ENCODE results near the gene SLC12A8. TPM values are rescaled to one million over a fixed set of nuclear protein-coding genes. Genes with fewer than 3 reads are reported as not detected.

SLC12A8 gene
- total RNA-seq, 1 donor from 2014 or later: 2.3 TPM

- peak; percentile 96 for DNase-seq (ENCODE audit: low spot score)
These were observed 156.4 kb downstream of the SLC12A8 start, which contains the start of gene HEG1 for GRCh38 chr3:125055913-125056745. HEG1 (minus strand) TSS chr3:125055997; CDS start chr3:125055890, 107 bp downstream.

DNA sequence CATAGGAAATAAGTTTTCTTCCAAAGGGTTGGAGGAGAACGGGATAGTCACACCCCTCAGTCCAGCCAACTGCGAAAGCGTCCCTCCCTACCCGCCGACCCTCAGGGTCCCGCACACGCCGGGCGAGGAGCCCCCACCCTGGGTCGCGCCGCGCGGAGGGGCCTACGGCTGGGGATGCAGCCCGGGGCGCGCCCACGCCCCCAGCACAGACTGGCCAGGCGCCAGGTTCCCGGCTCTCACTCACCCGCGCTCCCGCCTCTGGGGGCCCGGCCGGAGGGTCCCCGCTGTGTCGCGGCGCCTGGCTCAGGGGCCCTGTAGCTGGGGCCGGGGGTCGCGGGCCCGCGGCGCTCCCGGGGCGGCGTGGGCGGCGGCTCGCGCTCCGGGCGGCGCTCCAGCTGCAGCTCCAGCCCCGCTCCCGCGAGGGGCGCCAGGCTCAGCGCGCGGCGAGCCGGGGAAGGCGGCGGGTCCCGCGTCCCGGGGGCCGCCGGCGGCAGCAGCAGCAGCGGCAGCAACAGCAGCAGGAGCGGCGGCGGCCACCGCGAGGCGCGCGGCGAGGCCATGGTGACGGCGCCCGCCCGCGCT is 157.1 kb downstream of the SLC12A8 start:
- no peak for DNase-seq (ENCODE audit: low spot score)

DNA sequence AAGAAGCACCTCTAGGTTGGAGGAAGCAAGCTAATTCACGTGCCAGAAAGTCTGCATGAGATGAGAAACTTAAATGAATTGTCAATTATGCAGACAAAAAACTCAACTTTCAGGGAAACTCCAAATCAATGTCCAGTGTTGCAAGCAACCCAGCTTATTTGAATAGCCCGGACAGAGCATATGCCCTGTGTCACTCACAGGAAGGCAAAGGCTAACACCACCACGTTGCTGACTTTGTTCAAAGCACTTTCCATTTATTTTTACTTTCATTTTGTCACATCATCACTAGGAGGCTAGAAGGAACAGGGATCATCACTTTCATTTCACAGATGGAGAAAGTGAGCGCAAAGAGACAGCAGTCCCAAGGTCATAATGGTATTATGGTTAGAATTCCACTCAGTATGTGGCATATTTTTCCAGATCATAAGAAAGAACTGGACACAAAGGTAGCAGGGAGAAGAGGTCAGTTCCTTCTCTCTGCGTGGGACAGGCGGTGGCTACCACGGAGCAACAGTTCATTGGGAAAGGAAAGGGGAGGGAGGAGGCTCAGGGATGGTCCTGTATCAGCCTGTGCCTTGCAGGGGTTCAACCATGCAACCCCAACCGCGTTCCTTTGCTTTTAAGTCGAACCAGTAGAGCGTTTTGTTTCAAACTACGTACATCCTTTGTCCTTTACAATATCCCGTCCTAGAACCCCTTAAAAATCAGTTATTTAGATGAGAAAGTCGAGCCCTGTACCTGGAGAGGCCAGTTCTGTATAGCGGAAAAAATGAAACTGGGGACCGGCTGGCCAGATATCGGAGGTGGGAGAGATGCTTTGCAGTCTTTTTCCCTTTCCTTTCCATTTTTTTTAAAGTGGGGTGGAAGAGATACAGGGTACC is 157.9 kb downstream of the SLC12A8 start:
- peak; percentile 65 for DNase-seq (ENCODE audit: low spot score)

DNA sequence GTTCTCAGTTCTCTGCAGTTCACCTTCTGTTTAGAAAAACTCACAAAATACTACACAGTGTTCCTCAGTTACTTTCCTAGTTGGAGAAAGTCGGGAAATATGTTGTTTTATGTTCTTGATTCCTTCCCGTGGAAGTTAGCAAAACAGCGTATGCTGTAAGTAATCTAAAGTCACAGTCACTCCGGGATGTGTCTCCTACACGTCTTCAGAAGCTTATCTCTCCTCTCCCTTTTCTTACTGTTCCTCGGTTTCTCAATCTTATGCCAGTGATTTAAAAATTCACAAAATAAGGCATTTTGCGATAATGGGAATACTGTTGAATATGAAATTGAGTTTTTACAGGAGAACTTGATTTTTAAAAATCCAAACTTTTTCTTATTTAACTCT is 158.5 kb downstream of the SLC12A8 start:
- DNase-seq (ENCODE audit: low spot score): no peak

GRCh38 chr3:125053304-125053699 is 159.2 kb downstream of the SLC12A8 start:
- DNase-seq (ENCODE audit: low spot score): no peak

- DNase-seq (ENCODE audit: low spot score): peak; percentile 85
These were observed 159.8 kb downstream of the SLC12A8 start for GRCh38 chr3:125052624-125053303.

- DNase-seq (ENCODE audit: low spot score): peak; percentile 88
These were observed 160.6 kb downstream of the SLC12A8 start for GRCh38 chr3:125051715-125052581.

GRCh38 chr3:125051205-125051604 is 161.3 kb downstream of the SLC12A8 start:
- DNase-seq (ENCODE audit: low spot score): no peak

DNA sequence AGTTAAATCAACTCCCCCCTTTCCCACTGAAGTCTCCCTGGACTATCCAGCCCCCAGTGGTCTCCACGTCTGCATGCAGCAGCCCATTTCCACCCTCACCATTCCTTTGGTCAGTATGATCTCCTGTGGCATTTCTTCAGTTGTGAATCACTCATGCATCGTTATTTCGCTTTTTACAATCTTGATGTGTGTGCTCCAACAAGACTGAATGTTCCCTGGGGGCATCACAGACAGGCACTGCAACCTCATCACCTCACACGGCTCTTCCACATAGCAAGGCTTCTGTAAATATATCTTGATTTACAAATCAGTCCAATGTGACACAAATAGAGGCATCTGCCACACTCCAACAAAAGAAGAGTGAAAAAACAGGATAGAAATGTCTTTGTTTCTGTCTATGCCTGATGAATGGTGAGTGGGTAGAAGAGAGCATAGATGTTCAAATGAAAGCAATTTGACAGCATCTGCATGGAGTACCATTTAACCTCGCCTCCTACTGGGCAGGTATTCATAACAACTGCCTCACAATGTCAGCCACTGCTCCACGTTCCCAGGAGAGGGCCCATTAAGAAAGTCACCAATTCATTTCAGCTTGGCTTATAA is 162.0 kb downstream of the SLC12A8 start:
- no peak for DNase-seq (ENCODE audit: low spot score)

DNA sequence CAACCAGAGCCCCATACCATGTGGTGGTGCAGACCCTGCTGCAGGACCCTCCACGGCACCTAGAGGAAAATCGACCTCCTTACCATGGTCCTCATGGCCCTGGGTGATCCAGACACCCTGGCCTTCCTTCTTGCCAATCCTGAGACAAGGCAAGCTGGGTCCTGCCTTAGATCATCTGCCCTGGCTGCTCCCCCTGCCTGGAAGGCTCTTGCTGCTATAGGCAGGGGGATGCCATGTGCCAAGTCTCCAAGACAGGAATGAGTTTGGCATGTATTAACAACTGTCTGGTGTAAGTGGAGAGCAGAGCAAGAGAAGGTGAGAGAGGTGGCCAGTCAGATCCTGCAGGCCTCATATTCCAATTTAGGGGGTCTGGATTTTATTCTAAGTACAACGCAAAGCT is 164.3 kb downstream of the SLC12A8 start:
- DNase-seq (ENCODE audit: low spot score): no peak

GRCh38 chr3:125045965-125046364 is 166.6 kb downstream of the SLC12A8 start:
- DNase-seq (ENCODE audit: low spot score): no peak

- DNase-seq (ENCODE audit: low spot score): no peak
These were observed 167.4 kb downstream of the SLC12A8 start for GRCh38 chr3:125045194-125045593.

DNA sequence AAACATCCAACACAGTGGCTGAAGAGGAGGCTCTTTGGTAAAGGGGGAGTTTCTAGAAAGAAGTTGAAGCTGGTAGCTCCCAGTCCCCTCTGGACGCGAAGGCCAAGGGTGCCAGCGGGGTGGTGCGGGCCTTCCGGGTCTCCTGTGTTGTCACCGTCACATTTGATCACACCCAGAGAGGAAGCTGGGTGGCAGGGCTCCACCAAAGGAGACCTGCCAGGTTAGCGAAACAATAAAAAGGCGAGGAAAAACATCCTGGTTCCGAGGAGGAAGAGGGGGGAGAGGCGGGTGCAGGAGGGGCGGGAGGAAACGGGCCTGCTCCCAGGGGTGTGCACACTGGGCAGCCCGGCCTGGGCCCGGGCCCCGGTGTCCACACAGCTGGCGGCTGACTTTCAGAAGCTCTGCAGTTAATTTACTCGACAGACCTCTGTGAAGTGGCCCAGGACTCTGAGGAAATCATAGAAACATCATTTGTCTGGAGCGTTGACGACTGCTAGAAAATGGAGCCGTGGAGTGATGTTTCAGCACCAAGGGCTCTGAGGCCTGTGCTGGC is 168.9 kb downstream of the SLC12A8 start:
- no peak for DNase-seq (ENCODE audit: low spot score)

DNA sequence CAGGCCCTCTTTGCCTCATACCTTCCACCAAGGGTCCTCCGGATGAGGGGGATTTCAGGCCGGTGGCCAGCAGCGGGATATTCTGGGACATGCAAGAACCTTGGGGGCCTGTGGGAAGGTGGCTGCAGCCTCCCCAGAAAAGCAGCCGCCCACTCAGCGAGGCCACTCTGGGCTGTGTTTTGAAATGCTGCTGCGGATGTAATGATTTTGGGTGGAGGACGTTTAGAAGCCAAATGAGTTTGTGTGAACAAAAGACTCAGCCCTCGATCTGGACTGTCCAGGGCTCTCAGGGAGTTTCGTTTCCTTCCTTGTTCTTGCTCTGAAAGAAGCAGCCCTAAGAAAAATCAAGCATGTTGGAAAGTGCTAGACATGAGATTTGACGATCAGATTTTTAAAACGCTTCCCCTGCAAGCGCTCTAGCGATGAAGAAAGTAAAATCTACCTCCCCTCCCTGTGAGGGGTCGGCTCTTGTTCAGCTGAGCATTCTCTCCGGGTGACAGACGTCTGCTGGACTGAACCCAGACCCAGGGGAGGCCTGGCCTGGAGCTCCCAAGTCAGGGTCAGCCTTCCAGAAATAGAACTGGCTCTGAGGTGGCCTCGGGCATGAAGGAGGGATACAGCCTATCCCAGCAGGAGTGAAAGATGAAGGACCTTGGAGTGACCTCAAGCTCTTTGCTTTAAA is 169.7 kb downstream of the SLC12A8 start:
- DNase-seq (ENCODE audit: low spot score): no peak

DNA sequence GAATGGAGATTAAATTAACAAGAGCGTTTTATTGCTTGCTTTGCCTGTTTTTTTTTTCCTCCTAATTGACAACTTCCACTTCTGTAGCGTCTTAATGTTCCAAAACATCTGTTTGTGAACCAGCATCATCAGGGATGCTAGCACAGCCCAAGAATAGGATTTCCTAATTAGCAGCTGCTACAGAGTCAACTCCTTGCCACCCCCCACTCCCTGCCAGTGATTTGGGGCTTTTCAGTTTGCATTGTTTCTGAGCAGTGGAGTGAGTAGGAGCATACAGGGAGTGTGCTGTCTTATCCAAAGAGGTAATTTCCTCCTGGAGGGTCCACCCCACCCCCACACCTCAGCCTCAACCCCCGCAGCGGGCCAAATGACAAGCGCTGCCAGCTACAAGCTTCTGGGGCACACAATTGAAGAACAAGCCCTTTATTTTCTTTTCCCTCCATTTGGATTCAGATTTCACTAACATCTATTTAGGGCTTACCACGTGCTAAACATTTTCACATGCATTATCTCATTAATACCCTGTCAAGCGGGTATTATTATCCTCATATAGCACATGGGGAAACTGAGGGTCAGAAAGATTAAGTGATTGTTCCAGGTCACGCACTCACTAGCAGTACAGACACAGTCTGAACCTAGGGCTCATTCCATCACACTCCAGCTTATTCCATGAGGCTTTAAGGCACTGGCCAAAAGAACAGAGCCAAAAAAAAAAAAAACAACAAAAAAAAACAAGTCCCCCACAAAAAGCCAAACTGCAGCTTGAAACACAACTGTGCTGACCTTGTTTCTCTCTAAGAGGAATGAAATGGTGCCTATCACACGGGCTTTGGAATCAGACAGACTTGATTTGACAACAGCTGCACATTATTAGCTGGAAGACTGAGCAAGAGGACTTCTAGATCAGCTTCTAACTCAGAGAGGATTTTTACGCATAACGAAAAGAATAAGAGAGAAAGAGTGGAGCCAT is 173.1 kb downstream of the SLC12A8 start:
- no peak for DNase-seq (ENCODE audit: low spot score)

- no peak for DNase-seq (ENCODE audit: low spot score)
These were observed 174.9 kb downstream of the SLC12A8 start for GRCh38 chr3:125037498-125038150.

- DNase-seq (ENCODE audit: low spot score): no peak
These were observed 177.3 kb downstream of the SLC12A8 start for GRCh38 chr3:125035217-125035616.

Data from mesenteric fat pad (tissue), 1 donor.